ENCODE data around the gene ZNF280C.

ZNF280C gene

GRCh38 chrX:130163398-130163797, 105.3 kb downstream of the ZNF280C start:
- Histone ChIP-seq H3K27me3 (ENCODE audit: control insufficient read depth, insufficient read depth, low read length) (no peaks in the 10 kb centered on the region), H3K4me2 (ENCODE audit: low read length) (no peak overlapping the region), H3K9ac (no peak overlapping the region), H3K9me3 (ENCODE audit: control insufficient read depth, low read length) (no peaks in the 10 kb centered on the region), H3K79me2 (peaks cover 3% of the 10 kb centered on the region), H3K27ac (no peak overlapping the region), H3K36me3 (ENCODE audit: control insufficient read depth, insufficient read depth, low read length) (no peaks in the 10 kb centered on the region), H2AFZ (no peak overlapping the region), H3K4me3 (ENCODE audit: low read depth, low read length) (no peak overlapping the region), H3K4me1 (peaks cover 5% of the 10 kb centered on the region)
- TF ChIP-seq, protein P1, sequence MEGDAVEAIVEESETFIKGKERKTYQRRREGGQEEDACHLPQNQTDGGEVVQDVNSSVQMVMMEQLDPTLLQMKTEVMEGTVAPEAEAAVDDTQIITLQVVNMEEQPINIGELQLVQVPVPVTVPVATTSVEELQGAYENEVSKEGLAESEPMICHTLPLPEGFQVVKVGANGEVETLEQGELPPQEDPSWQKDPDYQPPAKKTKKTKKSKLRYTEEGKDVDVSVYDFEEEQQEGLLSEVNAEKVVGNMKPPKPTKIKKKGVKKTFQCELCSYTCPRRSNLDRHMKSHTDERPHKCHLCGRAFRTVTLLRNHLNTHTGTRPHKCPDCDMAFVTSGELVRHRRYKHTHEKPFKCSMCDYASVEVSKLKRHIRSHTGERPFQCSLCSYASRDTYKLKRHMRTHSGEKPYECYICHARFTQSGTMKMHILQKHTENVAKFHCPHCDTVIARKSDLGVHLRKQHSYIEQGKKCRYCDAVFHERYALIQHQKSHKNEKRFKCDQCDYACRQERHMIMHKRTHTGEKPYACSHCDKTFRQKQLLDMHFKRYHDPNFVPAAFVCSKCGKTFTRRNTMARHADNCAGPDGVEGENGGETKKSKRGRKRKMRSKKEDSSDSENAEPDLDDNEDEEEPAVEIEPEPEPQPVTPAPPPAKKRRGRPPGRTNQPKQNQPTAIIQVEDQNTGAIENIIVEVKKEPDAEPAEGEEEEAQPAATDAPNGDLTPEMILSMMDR (IDR thresholded peaks at IDR 0.05), result no peak

DNA sequence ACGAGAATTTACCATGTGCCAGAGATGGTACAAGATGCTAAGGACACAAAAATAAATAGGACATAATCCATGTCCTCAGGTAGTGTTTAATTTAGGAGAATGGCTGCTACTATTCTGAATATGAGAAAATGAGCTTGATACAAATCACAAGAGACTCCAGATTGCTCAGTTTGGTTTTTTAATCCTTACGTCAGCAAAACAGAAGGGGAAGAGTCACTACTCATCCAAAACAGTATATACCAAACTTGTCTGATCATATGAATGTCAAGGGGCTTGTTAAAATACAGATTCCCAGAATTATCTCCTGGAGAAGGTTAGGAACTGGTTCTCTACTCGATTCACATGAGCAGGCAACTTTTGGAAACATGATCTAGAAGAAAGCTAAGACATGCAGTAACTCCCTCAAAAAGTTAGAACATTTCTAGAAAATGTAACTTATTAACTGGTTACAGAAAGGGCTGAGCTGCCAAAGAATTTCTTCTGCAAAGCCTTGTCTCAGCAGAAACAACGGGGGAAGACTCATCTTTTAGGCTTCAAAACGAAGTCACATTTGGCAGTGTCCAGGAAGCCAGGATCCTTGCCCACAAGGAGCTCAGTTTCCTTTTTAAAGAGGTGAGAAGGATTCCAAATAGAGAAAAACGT, 106.5 kb downstream of the ZNF280C start:
- TF ChIP-seq, protein P1 (IDR thresholded peaks at IDR 0.05), result no peak
- Histone ChIP-seq H3K4me2 (ENCODE audit: low read length) (no peak overlapping the region), H3K9me3 (ENCODE audit: control insufficient read depth, low read length) (no peaks in the 10 kb centered on the region), H3K27ac (no peak overlapping the region), H3K79me2 (peaks cover 3% of the 10 kb centered on the region), H3K9ac (no peak overlapping the region), H3K36me3 (ENCODE audit: control insufficient read depth, insufficient read depth, low read length) (no peaks in the 10 kb centered on the region), H3K27me3 (ENCODE audit: control insufficient read depth, insufficient read depth, low read length) (no peaks in the 10 kb centered on the region), H3K4me1 (peaks cover 5% of the 10 kb centered on the region), H3K4me3 (ENCODE audit: low read depth, low read length) (no peak overlapping the region), H2AFZ (no peak overlapping the region)

- Histone ChIP-seq H3K9me3 (ENCODE audit: control insufficient read depth, low read length) (no peaks in the 10 kb centered on the region), H3K4me2 (ENCODE audit: low read length) (no peak overlapping the region), H3K27ac (no peak overlapping the region), H3K4me1 (peaks cover 2% of the 10 kb centered on the region), H3K4me3 (ENCODE audit: low read depth, low read length) (no peak overlapping the region), H3K27me3 (ENCODE audit: control insufficient read depth, insufficient read depth, low read length) (no peaks in the 10 kb centered on the region), H2AFZ (no peak overlapping the region), H3K36me3 (ENCODE audit: control insufficient read depth, insufficient read depth, low read length) (no peaks in the 10 kb centered on the region), H3K79me2 (peaks cover 3% of the 10 kb centered on the region), H3K9ac (no peak overlapping the region)
- TF ChIP-seq, protein P1 (IDR thresholded peaks at IDR 0.05), result no peak
Observed at GRCh38 chrX:130159776-130160175, 108.9 kb downstream of the ZNF280C start.

GRCh38 chrX:130158311-130158710, 110.4 kb downstream of the ZNF280C start:
- no peak overlapping the region for H2AFZ ChIP-seq
- peaks cover 3% of the 10 kb centered on the region for H3K79me2 ChIP-seq
- H3K4me2 ChIP-seq (ENCODE audit: low read length), result no peak overlapping the region
- H3K27me3 ChIP-seq (ENCODE audit: control insufficient read depth, insufficient read depth, low read length), result no peaks in the 10 kb centered on the region
- no peak overlapping the region for H3K4me3 ChIP-seq (ENCODE audit: low read depth, low read length)
- peaks cover 2% of the 10 kb centered on the region for H3K4me1 ChIP-seq
- H3K36me3 ChIP-seq (ENCODE audit: control insufficient read depth, insufficient read depth, low read length), result no peaks in the 10 kb centered on the region
- H3K9ac ChIP-seq, result no peak overlapping the region
- no peaks in the 10 kb centered on the region for H3K9me3 ChIP-seq (ENCODE audit: control insufficient read depth, low read length)
- H3K27ac ChIP-seq, result no peak overlapping the region
- TF ChIP-seq, protein P1 (IDR thresholded peaks at IDR 0.05), result no peak

- H3K27me3 ChIP-seq (ENCODE audit: control insufficient read depth, insufficient read depth, low read length), result no peaks in the 10 kb centered on the region
- H3K9ac ChIP-seq, result no peak overlapping the region
- no peaks in the 10 kb centered on the region for H3K9me3 ChIP-seq (ENCODE audit: control insufficient read depth, low read length)
- H3K4me2 ChIP-seq (ENCODE audit: low read length), result no peak overlapping the region
- TF ChIP-seq, protein P1 (IDR thresholded peaks at IDR 0.05), result no peak
- no peak overlapping the region for H2AFZ ChIP-seq
- no peak overlapping the region for H3K27ac ChIP-seq
- no peaks in the 10 kb centered on the region for H3K4me1 ChIP-seq
- no peaks in the 10 kb centered on the region for H3K36me3 ChIP-seq (ENCODE audit: control insufficient read depth, insufficient read depth, low read length)
- no peak overlapping the region for H3K4me3 ChIP-seq (ENCODE audit: low read depth, low read length)
- peaks cover 3% of the 10 kb centered on the region for H3K79me2 ChIP-seq
Observed at GRCh38 chrX:130155564-130155963, 113.1 kb downstream of the ZNF280C start.

All from parathyroid adenoma (tissue), 2 donors.